Spinal cord (tissue), 10 donors: ENCODE measurements around the gene LYZL1. TPM values are rescaled to one million over a fixed set of nuclear protein-coding genes. Genes with fewer than 3 reads are reported as not detected.
A peak's percentile ranks its signal among the peaks of the same experiment; 100 is the strongest.
"Not testable (repeated sequence)": the region's sequence is repeated elsewhere in the genome, so short reads cannot be mapped to it uniquely, and the experiment has no call there.

Source experiments
- DNase-seq, 6 donors: peaks; one replicate each; pipeline versions ENCODE4 v3.0.0 to v3.0.0-alpha.2; 2013 to 2015; ENCODE audit warnings: low spot score in 6 of 6, low read depth in 4 of 6
- H3K27ac ChIP-seq: one replicate; pipeline ENCODE4 v1.5.1; 2013; ENCODE audit warnings: low read depth, low read length, control low read depth
- H3K27me3 ChIP-seq: one replicate; pipeline ENCODE4 v1.6.1; 2013; ENCODE audit warnings: low read length; ENCODE audit not compliant: control insufficient read depth, insufficient read depth
- H3K36me3 ChIP-seq: one replicate; pipeline ENCODE4 v1.6.1; 2013; ENCODE audit warnings: low read length; ENCODE audit not compliant: control insufficient read depth, insufficient read depth
- H3K4me1 ChIP-seq: one replicate; pipeline ENCODE4 v1.6.1; 2013; ENCODE audit warnings: low read length; ENCODE audit not compliant: control insufficient read depth, insufficient read depth
- H3K4me3 ChIP-seq: one replicate; pipeline ENCODE4 v1.5.1; 2013; ENCODE audit warnings: low read depth, low read length, control low read depth
- H3K9me3 ChIP-seq: one replicate; pipeline ENCODE4 v1.6.1; 2013; ENCODE audit warnings: low read length; ENCODE audit not compliant: control insufficient read depth, insufficient read depth
- WGBS: methylation state at CpG from one replicate; pipeline ENCODE4 v1.1.5; 2013; ENCODE audit warnings: missing lambda C conversion rate; ENCODE audit not compliant: insufficient coverage; 5-methylcytosine and 5-hydroxymethylcytosine counted together
- polyA plus RNA-seq, 2 donors: library from polyadenylated mRNA; unstranded; fragments of 120-200 nt; gene quantifications; one replicate each; pipeline ENCODE4 v1.2.1, GENCODE V29; 2013; ENCODE audit not compliant: insufficient read length in 2 of 2
- total RNA-seq, 2 donors: library from RNA; depleted of rRNA in 1 of 2; stranded (reverse); fragments of 120-200 nt in 1 of 2; fragments of >200 nt in 1 of 2; gene quantifications; one replicate each; pipeline versions ENCODE4 v1.2.3 to v1.2.4, GENCODE V29; 2013 to 2014
- donor health status: healthy.

Gene LYZL1
- total and polyA plus RNA-seq, 4 donors = not detected

DNA sequence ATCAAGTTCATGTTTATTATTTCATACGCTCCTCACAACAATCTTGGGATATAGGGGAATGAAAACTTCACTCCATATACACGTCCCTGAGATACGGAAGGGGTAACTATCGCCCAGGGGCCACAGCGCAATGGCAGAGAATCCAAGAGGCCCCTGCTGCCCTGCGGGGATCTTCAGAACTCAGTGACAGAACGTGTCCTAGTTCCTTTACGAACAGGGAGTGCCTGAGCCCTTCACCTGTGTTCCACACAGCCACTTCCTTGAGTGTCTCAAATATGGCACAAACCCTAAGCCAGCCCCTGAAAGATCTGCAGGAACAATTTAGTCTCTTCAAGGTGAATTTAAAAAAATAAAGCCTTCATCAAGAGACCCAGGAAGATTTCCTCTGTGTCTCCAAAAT is 25.9 kb downstream of the LYZL1 start:
- WGBS = 93% methylated on average over 6 of the region's 8 CpGs
- no peak for DNase-seq
- Histone ChIP-seq H3K4me3 (no peak overlapping the region), H3K9me3 (no peaks in the 10 kb centered on the region), H3K4me1 (peaks cover 10% of the 10 kb centered on the region), H3K27me3 (peaks cover 2% of the 10 kb centered on the region), H3K36me3 (no peaks in the 10 kb centered on the region), H3K27ac (no peak overlapping the region)

DNA sequence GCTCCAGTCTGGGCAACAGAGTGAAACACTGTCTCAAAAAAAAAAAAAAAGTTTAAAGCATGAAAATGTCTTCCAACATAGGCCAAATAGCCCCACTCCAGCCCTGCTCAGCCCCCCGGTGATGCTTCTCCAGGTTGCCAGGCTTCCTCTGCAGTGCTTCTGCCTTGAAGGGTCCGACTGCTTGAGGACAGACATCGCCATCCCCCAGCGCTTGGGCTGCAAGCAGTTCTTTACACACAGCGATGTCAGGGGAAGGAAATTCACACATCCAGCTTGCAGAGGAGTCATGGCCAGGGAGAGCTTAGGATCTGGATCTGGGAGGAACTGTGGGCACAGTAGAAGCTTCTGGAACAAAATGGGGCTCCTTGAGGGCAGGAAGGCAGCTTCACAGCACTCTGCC is 26.9 kb downstream of the LYZL1 start:
- 96% methylated on average over 5 of the region's 5 CpGs for WGBS
- H3K4me1 ChIP-seq = peaks cover 10% of the 10 kb centered on the region

DNA sequence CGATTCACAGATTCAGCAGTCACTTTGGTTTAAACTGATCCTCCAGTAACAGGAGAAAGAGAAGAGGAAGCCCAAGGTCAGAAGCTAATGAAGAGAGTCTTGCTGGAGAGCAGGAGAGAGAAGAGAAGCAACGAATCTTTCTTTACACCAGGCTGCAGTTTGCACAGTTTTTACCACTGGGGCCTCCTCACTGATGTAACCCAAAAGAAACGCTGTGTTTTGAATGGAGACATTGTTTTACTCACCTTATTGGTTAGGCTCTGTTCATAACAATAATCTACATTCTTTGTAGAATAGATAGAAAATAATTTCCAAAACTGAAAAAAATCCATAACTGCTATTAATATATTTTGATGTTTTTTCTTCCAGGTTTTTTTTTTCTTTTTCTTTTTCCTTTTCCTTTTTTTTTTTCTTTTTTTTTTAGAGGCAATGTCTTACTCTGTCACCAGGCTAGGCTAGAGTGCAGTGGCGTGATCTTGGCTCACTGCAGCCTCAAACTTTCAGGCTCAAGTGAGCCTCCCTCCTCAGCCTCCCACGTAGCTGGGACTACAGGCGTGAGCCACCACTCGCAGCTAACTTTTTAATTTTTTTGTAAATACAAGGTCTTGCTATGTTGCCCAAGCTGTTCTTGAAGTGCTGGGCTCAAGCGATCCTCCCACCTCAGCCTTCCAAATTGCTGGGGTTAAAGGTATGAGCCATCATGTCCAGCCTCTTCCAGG is 27.6 kb downstream of the LYZL1 start:
- WGBS = 95% methylated on average over 3 of the region's 8 CpGs

More for the DNA sequence above, 26.9 kb downstream of the LYZL1 start:
- Histone ChIP-seq H3K27ac (no peak overlapping the region), H3K4me3 (no peak overlapping the region), H3K27me3 (peaks cover 2% of the 10 kb centered on the region), H3K36me3 (no peaks in the 10 kb centered on the region), H3K9me3 (no peaks in the 10 kb centered on the region)
- no peak for DNase-seq

DNA sequence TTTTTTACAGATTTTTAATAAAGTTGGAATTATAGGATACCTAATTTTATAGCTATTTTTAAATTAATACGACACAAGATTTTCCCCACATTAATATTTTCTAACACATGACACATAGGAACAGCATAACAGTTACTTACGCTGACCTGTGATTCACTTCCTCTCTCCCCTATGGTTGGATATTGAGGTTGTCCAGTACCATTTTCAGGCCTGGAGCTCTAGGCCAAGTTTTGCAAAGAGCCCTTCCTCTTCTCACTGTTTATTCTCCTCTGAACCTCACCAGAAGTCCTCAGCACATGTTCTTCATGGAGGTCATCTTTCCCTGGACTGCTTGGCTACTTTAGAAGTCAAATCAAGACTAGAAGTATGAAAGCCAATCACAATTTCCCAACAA is 28.2 kb downstream of the LYZL1 start:
- Histone ChIP-seq H3K27me3 (peaks cover 2% of the 10 kb centered on the region), H3K4me1 (peaks cover 10% of the 10 kb centered on the region), H3K36me3 (no peaks in the 10 kb centered on the region), H3K4me3 (no peak overlapping the region), H3K27ac (no peak overlapping the region), H3K9me3 (no peaks in the 10 kb centered on the region)
- DNase-seq = no peak
- WGBS = 100% methylated on average over 1 of the region's 2 CpGs

More for the DNA sequence above, 27.6 kb downstream of the LYZL1 start:
- Histone ChIP-seq H3K36me3 (no peaks in the 10 kb centered on the region), H3K27ac (no peak overlapping the region), H3K4me1 (peaks cover 10% of the 10 kb centered on the region), H3K27me3 (peaks cover 2% of the 10 kb centered on the region), H3K4me3 (no peak overlapping the region), H3K9me3 (no peaks in the 10 kb centered on the region)
- DNase-seq = no peak

DNA sequence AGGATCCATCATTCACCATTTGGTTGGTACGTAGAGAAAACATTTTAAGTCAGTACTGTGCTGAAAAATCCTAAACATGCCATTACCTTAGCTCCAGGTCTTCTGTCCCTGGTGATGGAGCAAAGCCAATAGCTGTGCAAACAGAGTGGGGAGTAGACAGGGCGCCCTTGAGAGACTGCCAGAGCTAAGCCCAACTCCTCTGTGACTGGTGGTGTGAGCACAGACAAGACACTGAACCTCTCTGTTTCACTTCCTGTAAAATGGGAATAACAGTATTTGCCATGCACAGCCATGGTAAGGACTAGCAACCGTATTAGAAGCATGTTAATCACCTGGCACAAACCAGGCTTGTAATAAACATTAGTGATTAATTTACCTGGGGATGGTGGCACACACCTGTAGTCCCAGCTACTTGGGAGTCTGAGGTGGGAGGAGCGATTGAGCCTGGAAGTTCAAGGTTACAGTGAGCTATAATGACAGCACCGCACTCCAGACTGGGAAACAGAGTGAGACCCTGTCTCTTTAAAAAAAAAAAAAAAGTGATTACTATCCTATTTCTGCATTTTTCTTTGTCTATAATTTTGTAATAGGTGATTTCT is 28.7 kb downstream of the LYZL1 start:
- Histone ChIP-seq H3K4me3 (no peak overlapping the region), H3K9me3 (no peaks in the 10 kb centered on the region), H3K4me1 (peaks cover 10% of the 10 kb centered on the region), H3K27me3 (peaks cover 2% of the 10 kb centered on the region), H3K27ac (no peak overlapping the region), H3K36me3 (no peaks in the 10 kb centered on the region)
- 100% methylated on average over 2 of the region's 5 CpGs for WGBS
- no peak for DNase-seq

DNA sequence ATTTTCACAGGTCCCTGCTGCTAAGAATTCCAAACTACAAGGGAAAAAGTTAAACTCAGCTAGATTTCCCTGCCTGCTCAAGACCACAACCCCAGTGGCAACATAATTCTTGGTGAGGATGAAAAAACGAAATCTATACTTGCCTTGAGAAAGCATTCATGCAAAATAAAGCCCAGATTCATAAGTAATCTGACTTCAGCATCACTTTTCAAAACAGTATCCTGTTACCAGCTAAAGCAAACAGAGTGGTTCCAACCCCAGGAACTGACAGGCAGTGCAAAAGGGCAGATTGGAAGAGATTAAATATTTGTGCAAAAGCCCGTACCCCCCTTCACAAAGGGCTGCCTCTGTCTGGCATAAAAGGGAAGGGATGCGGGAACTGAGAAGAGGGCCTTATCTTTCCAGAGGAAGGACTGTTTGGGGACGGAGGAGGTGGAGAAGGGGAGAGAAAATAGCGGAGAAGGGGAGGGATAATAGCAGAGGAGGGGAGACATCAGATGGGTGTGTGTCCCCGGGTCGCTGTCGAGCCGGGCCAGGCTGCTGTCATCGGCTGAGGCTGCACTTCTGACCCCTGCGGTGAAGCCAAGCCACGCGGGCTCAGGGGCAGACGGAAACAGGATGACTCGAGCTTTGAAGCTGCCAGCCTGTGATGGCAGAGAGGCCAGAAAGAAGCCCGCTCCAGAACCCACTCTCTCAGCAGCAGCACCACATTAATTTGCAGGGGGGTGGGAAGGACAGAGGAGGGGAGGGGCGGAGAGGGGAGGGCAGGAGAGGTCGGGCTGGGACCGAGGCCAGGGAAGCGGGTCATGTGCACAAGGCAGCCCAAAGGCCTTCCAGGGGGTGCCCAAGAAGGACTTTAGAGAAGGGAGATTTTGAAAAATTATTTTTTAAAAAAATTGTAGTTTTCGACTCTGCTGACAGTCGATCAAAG is 29.5 kb downstream of the LYZL1 start:
- H3K4me3 ChIP-seq, H3K27ac ChIP-seq, H3K36me3 ChIP-seq, H3K27me3 ChIP-seq, H3K9me3 ChIP-seq: not testable (repeated sequence)
- DNase-seq = peak in 1 of 6 donors; percentile 31
- 26% methylated on average over 13 of the region's 22 CpGs for WGBS
- H3K4me1 ChIP-seq = peaks cover 10% of the 10 kb centered on the region

DNA sequence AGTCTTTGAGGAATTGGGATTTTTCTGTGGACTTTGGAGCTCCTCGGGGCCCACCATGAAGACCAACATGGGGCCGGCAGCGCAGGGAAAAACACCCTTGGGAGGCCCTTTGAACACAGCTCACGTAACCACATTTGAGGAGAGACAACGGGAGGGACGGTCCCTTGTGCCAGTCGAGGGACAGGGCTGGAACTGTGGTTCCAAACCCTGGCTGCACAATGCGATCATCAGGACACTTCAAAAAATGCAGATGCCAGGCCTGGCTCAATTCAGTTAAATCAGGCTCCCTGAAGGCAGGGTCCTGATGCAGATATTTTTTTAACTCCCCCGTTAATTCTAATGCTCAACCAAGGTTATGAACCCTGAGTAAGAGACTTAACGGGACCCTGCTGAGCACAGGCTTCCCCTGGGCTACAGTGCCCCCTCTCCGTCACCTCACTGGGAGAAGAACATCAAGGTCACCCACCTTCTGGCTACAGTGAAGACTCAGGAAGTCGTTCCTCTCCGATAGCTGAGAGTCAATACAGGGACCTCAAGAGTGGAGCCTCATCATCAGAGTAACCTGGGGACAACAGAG is 30.4 kb downstream of the LYZL1 start:
- peaks cover 2% of the 10 kb centered on the region for H3K27me3 ChIP-seq
- no peaks in the 10 kb centered on the region for H3K9me3 ChIP-seq
- DNase-seq = no peak
- no peak overlapping the region for H3K27ac ChIP-seq
- WGBS = 83% methylated on average over 13 of the region's 13 CpGs
- no peak overlapping the region for H3K4me3 ChIP-seq
- peaks cover 10% of the 10 kb centered on the region for H3K4me1 ChIP-seq
- no peaks in the 10 kb centered on the region for H3K36me3 ChIP-seq

DNA sequence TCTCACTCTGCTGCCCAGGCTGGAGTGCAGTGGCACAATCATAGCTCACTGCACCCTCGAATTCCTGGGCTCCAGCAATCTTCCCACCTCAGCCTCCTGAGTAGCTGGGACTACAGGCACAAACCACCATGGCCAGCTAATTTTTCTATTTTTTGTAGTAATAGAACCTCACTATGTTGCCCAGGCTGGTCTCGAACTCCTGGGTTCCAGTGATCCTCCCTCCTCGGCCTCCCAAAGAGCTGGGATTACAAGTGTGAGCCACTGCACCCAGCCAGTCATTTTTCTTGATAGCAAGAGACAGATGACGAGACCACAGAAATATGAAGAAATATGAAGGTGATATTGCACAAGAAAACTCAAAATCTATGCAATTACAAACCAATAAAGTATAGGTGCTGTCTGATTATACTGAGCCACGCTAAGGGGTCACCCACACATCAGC is 31.8 kb downstream of the LYZL1 start:
- not testable (repeated sequence) for H3K4me3 ChIP-seq, H3K27me3 ChIP-seq, DNase-seq, H3K9me3 ChIP-seq, H3K36me3 ChIP-seq, H3K27ac ChIP-seq
- 86% methylated on average over 1 of the region's 5 CpGs for WGBS
- H3K4me1 ChIP-seq = peaks cover 10% of the 10 kb centered on the region

DNA sequence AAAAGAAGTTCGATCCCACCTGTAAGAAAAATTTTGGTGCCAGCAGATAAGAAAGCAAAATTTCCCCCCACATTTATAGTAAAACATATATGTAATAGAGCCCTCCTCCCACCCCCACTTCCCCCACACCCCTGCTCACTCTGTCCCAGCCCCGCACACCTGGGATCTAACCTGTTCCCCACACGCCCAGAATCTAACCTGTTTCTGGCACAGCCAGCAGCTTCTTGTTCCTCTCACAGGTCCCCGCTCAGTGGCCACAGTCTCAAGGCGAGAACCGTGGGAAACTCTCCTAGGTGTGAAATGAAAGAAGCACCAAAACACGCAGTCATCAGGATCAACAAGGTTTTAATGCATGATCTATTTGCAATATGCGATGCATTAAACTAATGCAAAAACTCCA is 32.8 kb downstream of the LYZL1 start:
- H3K4me3 ChIP-seq = no peak overlapping the region
- H3K27me3 ChIP-seq = peaks cover 2% of the 10 kb centered on the region
- H3K36me3 ChIP-seq = no peaks in the 10 kb centered on the region
- no peak overlapping the region for H3K27ac ChIP-seq
- 98% methylated on average over 6 of the region's 8 CpGs for WGBS
- H3K9me3 ChIP-seq = no peaks in the 10 kb centered on the region
- peaks cover 10% of the 10 kb centered on the region for H3K4me1 ChIP-seq
- DNase-seq = no peak
